Glomerular visceral epithelial cell (primary cell): Measurements from ENCODE around the gene PHAX.
"Not testable (repeated sequence)": the region's sequence is repeated elsewhere in the genome, so short reads cannot be mapped to it uniquely, and the experiment has no call there.

Experiments used
- DNase-seq: peaks from one replicate; pipeline ENCODE4 v3.0.0-alpha.2; 2016; ENCODE audit errors: extremely low spot score

Gene PHAX

DNA sequence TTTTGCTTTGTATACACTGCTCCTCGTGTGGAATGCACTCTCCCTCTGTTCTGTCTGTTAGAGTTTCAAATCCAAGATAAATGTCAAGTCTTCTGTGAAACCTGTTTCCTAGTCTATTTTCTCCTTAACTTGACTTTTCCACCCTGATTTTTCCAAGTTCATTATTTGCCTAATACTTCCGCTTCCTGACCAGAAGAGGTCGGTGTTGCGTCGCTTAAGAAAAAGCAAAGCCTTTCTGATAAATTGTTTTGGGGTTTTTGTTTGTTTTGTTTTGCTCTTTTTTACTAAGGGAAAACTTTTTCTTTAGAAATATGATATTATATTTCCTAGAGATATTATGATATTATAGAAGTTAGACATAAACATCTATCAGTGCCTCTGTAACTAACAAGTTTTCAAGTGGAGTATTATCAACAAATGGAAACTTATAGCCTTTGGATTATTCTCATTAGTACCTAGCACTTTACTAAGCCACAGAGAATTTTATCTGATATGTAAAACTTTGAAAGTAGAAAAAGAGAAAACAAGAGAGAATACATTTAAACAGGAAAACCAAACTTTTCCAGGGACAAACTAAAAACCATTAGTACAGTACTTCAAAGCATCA lies 55.8 kb downstream of the PHAX start:
- peak; percentile 51 for DNase-seq

DNA sequence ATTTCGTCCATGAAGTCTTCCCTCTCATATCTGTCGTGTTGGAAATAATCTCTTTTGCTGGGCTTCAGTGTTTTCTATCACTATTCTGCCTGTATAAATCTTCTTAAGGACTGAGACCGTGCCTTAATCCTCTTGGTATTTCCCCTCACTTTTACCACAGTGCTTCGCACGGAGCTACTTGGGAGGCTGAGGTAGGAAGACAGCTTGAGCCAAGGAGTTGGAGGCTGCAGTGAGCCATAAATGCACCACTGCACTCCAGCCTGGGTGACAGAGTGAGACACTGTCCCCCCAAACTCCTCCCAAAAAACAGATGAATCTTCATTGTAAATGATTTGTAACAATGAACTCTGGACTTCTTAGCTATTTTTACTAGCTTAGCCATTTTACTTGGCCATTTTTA lies 57.8 kb downstream of the PHAX start:
- DNase-seq: no peak

- no peak for DNase-seq
These were observed 59.2 kb downstream of the PHAX start for GRCh38 chr5:126659805-126660482.

DNA sequence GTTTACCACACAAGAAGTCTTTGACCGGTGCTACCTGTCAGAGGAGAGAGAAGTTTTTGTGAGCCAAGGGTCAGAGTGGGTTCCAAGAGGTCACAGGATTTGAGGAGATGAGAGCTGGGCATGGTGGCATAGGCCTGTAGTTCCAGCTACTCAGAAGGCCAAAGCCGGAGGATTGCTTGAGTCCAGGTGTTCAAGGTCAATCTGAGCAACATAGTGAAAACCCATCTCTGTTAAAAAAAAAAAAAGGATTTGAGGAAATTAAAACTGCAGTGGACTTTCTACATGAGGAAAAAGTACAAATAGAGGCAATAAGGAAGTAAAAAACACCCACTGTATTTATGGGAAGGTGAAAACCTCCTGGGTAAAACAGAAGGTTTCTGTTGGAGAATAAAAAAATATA lies 63.8 kb downstream of the PHAX start:
- no peak for DNase-seq

DNA sequence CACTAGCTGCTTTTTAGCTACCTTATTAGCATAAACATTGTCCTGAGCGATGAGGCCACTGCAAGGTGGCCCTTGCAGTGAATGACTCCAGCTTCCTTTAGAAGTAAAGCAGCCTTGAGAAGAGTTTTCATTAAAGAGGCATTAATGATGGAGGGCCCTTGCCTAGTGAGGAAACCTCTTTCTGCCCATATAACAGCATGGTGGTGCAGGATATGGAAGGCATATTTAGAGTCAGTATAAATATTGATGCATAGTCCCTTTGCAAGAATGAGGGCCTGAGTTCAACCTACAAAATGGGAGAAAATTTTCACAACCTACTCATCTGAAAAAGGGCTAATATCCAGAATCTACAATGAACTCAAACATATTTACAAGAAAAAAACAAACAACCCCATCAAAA lies 69.4 kb downstream of the PHAX start:
- DNase-seq: not testable (repeated sequence)

- DNase-seq: not testable (repeated sequence)
These were observed 70.9 kb downstream of the PHAX start for GRCh38 chr5:126671681-126672080.

GRCh38 chr5:126673477-126673876 lies 72.7 kb downstream of the PHAX start:
- DNase-seq: no peak

GRCh38 chr5:126674145-126674544 lies 73.4 kb downstream of the PHAX start:
- DNase-seq: no peak

- no peak for DNase-seq
These were observed 74.6 kb downstream of the PHAX start for GRCh38 chr5:126675338-126675737.

DNA sequence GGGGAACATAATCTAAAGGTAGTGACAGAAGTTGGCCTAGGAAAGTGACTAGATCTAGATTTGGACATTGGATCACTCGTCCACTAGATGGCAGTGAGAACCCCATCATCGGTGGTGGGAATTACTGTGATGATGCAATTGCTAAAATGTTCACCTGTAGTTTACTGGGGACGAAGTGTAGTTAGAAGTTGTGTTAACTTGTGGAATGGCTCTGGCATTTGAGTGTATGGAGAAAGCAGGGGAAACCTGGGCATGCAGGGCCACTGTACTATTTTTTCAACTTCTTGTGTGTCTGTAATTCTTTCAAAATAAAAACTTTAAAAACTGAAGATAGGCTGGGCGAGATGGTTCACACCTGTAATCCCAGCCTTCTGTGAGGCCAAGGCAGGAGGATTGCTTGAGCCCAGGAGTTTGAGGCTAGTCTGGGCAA lies 75.5 kb downstream of the PHAX start:
- peak; percentile 64 for DNase-seq
